Measurements from ENCODE around the gene GGTLC2. TPM values are rescaled to one million over a fixed set of nuclear protein-coding genes. Genes with fewer than 3 reads are reported as not detected.
"Not testable (repeated sequence)": the region's sequence is repeated elsewhere in the genome, so short reads cannot be mapped to it uniquely, and the experiment has no call there.

GGTLC2 gene
- total RNA-seq, 1 donor from 2014 or later = not detected

DNA sequence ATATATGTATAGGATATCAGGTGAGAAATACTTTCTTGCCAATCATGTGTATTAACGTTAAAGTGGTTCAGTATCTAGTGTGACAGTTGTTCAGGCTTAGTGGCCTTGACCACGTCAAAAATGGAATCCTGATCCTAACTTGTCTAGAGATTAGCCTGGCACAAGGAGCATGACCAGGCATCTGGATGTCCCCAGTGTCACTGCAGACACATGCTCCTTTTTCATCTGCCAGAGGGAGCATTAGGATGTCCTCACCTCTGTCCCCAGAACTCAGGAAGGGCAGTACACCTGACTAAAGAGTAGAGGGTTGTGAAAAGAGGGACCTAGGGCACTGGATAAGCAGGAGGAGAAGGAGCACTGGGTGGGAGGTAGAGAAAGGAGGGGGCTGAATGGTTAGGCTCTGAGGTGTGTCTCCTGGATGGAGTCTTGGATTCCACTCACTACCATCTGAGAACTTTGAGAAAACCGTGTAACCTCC, 40.9 kb upstream of the GGTLC2 start:
- H3K9me3 Mint-ChIP-seq (ENCODE audit: unreplicated experiment) = no peaks in the 10 kb centered on the region
- H3K4me1 Mint-ChIP-seq (ENCODE audit: unreplicated experiment) = no peaks in the 10 kb centered on the region
- H3K27ac Mint-ChIP-seq (ENCODE audit: unreplicated experiment) = no peak overlapping the region
- no peak overlapping the region for H3K4me3 Mint-ChIP-seq (ENCODE audit: unreplicated experiment)
- no peaks in the 10 kb centered on the region for H3K36me3 Mint-ChIP-seq (ENCODE audit: low read depth, unreplicated experiment)
- peaks cover 2% of the 10 kb centered on the region for H3K27me3 Mint-ChIP-seq (ENCODE audit: unreplicated experiment)
- TF ChIP-seq, protein P1, sequence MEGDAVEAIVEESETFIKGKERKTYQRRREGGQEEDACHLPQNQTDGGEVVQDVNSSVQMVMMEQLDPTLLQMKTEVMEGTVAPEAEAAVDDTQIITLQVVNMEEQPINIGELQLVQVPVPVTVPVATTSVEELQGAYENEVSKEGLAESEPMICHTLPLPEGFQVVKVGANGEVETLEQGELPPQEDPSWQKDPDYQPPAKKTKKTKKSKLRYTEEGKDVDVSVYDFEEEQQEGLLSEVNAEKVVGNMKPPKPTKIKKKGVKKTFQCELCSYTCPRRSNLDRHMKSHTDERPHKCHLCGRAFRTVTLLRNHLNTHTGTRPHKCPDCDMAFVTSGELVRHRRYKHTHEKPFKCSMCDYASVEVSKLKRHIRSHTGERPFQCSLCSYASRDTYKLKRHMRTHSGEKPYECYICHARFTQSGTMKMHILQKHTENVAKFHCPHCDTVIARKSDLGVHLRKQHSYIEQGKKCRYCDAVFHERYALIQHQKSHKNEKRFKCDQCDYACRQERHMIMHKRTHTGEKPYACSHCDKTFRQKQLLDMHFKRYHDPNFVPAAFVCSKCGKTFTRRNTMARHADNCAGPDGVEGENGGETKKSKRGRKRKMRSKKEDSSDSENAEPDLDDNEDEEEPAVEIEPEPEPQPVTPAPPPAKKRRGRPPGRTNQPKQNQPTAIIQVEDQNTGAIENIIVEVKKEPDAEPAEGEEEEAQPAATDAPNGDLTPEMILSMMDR (IDR thresholded peaks at IDR 0.05; ENCODE audit: unreplicated experiment) = no peak
- DNase-seq (ENCODE audit: low spot score) = no peak

DNA sequence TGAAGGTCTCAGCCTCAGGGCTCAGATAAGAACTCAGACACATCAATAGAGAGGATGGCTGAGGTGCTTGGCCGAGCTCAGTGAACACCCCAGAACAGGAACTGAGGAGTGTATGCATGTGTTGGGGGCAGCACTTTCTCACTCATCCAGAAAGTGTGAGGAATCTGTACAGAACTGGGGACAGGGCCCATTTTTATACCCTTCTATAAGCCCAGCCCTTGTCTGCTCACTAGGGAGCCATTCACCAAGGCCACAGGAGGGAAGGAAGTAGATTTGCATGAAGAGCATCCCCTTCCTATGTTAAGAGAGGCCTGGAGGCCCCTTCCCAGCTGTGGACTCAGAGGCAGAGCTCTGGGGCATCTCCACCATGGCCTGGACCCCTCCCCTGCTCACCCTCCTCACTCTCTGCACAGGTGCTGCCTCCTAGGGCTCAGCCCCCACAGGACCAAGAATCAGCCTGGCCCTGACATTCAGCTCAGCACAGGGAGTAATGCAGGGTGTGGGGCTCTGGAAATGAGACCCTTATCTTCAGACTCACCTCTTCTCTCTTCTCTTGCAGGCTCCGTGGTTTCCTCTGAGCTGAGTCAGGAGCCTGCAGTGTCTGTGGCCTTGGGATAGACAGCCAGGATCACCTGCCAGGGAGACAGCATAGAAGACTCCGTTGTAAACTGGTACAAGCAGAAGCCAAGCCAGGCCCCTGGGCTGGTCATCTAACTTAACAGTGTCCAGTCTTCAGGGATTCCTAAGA, 39.9 kb upstream of the GGTLC2 start:
- H3K27me3 Mint-ChIP-seq (ENCODE audit: unreplicated experiment) = no peaks in the 10 kb centered on the region
- H3K4me1 Mint-ChIP-seq (ENCODE audit: unreplicated experiment) = no peaks in the 10 kb centered on the region
- no peak overlapping the region for H3K4me3 Mint-ChIP-seq (ENCODE audit: unreplicated experiment)
- no peaks in the 10 kb centered on the region for H3K36me3 Mint-ChIP-seq (ENCODE audit: low read depth, unreplicated experiment)
- DNase-seq (ENCODE audit: low spot score) = no peak
- H3K27ac Mint-ChIP-seq (ENCODE audit: unreplicated experiment) = no peak overlapping the region
- H3K9me3 Mint-ChIP-seq (ENCODE audit: unreplicated experiment) = no peaks in the 10 kb centered on the region
- TF ChIP-seq, protein P1 (IDR thresholded peaks at IDR 0.05; ENCODE audit: unreplicated experiment) = no peak

DNA sequence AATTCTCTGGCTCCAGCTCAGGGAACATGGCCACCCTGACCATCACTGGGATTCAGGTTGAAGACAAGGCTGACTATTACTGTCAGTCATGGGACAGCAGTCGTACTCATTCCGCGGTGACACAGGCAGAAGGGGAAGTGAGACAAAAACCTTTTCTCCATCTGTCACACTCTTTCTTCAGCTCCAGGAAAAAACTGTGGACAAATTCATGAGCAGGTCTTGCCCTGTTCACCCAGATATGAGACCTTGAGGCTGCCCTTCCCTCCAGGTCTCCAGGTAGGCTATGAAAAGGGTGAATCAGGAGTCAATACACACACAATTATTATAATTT, 39.4 kb upstream of the GGTLC2 start:
- Mint-ChIP-seq H3K27ac (ENCODE audit: unreplicated experiment) (no peak overlapping the region), H3K36me3 (ENCODE audit: low read depth, unreplicated experiment) (no peaks in the 10 kb centered on the region), H3K4me1 (ENCODE audit: unreplicated experiment) (no peaks in the 10 kb centered on the region), H3K27me3 (ENCODE audit: unreplicated experiment) (no peaks in the 10 kb centered on the region), H3K9me3 (ENCODE audit: unreplicated experiment) (no peaks in the 10 kb centered on the region), H3K4me3 (ENCODE audit: unreplicated experiment) (no peak overlapping the region)
- TF ChIP-seq, protein P1 (IDR thresholded peaks at IDR 0.05; ENCODE audit: unreplicated experiment) = no peak
- no peak for DNase-seq (ENCODE audit: low spot score)

DNA sequence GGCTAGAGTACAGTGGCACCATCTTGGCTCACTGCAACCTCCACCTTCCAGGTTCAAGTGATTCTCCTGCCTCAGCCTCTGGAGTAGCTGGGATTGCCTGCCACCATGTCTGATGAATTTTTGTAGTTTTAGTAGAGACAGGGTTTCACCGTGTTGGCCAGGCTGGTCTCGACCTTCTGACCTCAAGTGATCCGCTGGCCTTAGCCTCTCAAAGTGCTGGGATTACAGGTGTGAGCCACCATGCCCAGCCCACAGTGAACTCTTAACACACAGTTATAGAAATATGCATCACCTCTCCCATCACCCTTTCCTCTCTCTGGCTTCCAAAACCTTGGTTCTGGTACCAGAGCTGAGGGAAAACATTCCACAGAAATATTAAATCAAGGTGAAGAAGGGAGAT, 36.4 kb upstream of the GGTLC2 start:
- not testable (repeated sequence) for H3K4me3 Mint-ChIP-seq (ENCODE audit: unreplicated experiment); H3K27me3 Mint-ChIP-seq (ENCODE audit: unreplicated experiment); DNase-seq (ENCODE audit: low spot score); H3K36me3 Mint-ChIP-seq (ENCODE audit: low read depth, unreplicated experiment); H3K27ac Mint-ChIP-seq (ENCODE audit: unreplicated experiment); H3K4me1 Mint-ChIP-seq (ENCODE audit: unreplicated experiment); H3K9me3 Mint-ChIP-seq (ENCODE audit: unreplicated experiment)

DNA sequence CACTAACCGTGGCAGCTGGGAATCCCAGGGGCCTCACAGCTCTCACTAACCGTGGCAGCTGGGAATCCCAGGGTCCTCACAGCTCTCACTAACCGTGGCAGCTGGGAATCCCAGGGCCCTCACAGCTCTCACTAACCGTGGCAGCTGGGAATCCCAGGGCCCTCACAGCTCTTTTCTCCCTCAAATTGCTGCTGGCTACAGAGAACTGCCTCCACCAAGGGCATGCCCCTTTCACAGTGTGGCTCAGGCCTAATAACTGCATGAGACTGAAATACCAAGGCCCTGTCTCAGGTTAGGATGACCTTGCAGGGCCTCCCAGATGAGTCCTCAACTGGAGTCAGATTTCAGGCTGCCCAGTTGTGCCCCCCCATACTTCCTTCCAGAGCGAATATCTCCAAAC, 35.1 kb upstream of the GGTLC2 start:
- DNase-seq (ENCODE audit: low spot score) = no peak
- Mint-ChIP-seq H3K36me3 (ENCODE audit: low read depth, unreplicated experiment) (no peaks in the 10 kb centered on the region), H3K27me3 (ENCODE audit: unreplicated experiment) (no peaks in the 10 kb centered on the region), H3K4me3 (ENCODE audit: unreplicated experiment) (no peak overlapping the region), H3K9me3 (ENCODE audit: unreplicated experiment) (no peaks in the 10 kb centered on the region), H3K4me1 (ENCODE audit: unreplicated experiment) (no peaks in the 10 kb centered on the region), H3K27ac (ENCODE audit: unreplicated experiment) (no peak overlapping the region)
- TF ChIP-seq, protein P1 (IDR thresholded peaks at IDR 0.05; ENCODE audit: unreplicated experiment) = no peak
